Measurements from ENCODE around the gene AQP12B.
"Not testable (repeated sequence)": the region's sequence is repeated elsewhere in the genome, so short reads cannot be mapped to it uniquely, and the experiment has no call there.

AQP12B gene

GRCh38 chr2:240682431-240683224 lies at the start of gene AQP12B:
Gene AQP12B, minus strand, starts transcription at chr2:240682885. Its CDS starts 48 bp downstream, at chr2:240682837.
- not testable (repeated sequence) for DNase-seq (ENCODE audit: low spot score)

- no peak for DNase-seq (ENCODE audit: low spot score)
These were observed 49.5 kb upstream of the AQP12B start for GRCh38 chr2:240732184-240732583.

DNA sequence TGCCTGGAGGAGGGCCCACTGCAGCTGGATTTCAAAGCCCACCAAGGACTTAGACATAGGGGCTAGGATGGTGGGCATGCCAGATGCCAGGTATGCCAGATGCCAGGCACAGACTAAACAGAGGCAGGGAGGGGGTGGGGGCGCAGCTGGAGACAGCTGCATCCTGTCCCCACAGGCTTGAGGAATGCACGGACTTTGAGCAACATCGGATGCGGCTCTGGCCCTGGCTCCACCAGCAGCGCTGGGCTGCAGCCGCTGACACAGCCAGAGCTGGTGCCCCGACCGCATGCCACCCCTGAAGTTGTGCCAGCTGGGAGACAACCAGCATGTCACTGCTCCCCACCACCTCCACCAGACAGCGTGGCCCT lies 48.5 kb upstream of the AQP12B start:
- no peak for DNase-seq (ENCODE audit: low spot score)

- DNase-seq (ENCODE audit: low spot score), result no peak
These were observed 48.0 kb upstream of the AQP12B start for GRCh38 chr2:240730501-240731177.

DNA sequence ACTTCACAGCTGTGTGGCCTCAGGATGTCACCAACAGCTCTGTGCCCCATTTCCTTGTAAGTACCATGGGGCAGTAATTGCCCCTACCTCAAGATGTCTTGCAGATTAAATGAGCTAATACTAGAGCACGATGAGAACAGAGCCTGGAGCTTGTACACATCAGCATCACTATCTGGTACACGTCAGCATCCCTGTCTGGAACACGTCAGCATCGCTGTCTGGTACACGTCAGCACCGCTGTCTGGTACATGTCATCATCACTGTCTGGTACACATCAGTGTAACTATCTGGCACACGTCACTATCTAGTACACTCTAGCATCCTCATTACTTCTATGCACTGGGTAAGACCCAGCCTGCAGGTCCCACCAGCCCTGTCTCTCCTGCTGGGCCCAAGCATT lies 46.1 kb upstream of the AQP12B start:
- DNase-seq (ENCODE audit: low spot score), result no peak

GRCh38 chr2:240728361-240728760 lies 45.7 kb upstream of the AQP12B start:
- no peak for DNase-seq (ENCODE audit: low spot score)

- DNase-seq (ENCODE audit: low spot score), result no peak
These were observed 45.2 kb upstream of the AQP12B start for GRCh38 chr2:240727913-240728312.

GRCh38 chr2:240727439-240727838 lies 44.8 kb upstream of the AQP12B start:
- no peak for DNase-seq (ENCODE audit: low spot score)

DNA sequence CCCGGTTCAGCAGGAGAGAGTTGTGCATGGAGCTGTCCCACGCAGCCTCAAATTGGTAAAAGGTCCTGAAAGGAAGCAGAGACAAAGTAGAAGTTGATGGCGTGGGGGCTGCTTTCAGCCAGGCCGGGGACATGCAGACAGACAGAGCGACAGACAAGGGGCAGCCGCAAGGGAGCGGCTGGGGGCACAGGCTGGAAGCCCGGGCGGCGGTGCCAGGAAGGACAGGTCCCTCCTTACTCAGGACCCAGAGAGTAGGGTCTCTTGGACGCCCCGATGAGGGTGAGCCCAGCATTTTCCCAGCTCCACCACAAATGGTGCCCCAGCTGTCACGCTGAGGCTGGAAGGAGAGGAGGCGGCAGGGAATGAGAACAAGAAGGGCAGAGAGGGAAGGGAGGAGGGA lies 44.2 kb upstream of the AQP12B start:
- DNase-seq (ENCODE audit: low spot score), result no peak

- DNase-seq (ENCODE audit: low spot score), result no peak
These were observed 43.0 kb upstream of the AQP12B start for GRCh38 chr2:240725671-240726070.

- no peak for DNase-seq (ENCODE audit: low spot score)
These were observed 42.6 kb upstream of the AQP12B start for GRCh38 chr2:240725266-240725665.

DNA sequence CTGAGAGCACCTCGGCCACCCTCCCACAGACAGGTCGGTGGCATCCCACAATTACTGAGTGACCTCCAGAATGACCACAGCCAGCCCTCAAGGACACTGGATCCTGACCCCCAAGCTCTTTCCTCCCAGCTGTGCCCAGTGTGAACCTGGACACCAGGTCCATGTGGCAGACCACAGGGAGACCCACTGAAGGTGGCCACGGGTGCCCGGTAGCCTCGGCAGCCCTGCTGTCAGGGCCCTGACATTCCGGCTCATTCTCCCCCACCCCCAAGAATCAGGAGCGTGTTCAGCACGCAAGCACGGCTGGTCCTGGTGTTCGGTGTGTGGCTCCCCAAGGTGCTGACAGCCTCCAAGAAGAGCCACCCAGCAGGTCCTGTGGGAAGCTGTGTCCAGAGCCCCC lies 41.7 kb upstream of the AQP12B start:
- DNase-seq (ENCODE audit: low spot score), result no peak

DNA sequence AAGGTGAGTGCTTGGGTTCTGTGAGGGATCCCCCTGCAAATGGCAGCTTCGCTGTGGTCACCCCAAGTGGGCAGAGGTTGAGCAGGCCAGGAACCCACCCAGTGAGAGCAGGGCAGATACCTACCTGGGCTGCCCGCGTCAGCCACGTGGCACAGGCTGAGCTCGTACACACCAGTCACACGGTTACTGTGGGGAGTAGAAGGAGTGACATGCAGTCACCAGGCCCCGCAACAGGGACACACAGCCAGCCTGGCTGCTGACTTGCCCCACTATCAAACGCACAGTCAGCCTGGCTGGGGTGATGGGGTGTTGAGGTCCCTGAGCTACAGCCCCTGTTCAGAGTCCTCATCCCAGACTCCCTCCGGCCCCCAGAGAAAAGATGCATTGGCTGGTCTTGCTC lies 41.2 kb upstream of the AQP12B start:
- no peak for DNase-seq (ENCODE audit: low spot score)

DNA sequence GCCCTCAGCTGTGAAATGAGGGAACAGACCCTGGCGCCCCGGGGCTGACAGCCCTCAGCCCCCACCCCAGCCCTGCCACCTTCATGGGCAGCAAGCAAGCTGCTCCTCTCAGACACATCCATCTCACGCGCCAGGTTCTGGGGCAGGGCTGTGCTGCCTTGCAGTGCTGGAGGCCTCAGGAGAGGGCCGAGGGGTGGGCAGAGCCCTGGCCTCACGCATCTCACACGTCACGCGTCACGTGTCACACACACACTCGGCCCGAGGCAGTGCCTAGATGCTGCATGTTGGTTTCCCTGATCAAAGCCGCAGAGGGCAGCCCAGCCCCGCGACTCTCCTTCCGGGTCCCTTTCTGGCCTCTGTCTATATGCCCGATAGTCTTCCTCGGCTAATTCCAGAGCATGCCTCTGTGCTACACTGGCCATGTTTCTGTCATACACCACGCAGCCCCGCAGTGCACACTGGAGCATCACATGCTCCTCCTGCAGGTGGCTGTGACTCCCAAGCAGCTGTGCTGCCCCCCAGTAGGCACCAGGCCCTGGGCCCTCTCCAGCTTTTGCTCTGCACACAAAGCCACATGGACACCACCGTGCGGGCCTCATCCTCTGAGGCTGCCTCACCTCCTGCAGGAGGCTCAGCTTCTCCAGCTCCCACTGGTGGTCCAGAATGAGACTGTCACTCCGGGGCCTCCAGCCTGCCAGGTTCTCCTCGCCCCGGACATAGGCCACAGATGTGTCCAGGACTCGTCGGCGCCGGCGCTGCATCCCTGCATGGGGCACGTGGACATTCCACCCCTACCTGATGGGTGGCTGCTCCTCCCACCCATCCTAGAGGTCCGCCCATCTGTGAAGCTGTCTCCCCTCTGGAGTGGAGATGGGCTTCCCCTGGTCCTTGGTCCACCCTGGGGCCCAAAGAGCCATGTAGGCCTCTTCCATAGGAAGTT lies 40.4 kb upstream of the AQP12B start:
- DNase-seq (ENCODE audit: low spot score), result no peak

- no peak for DNase-seq (ENCODE audit: low spot score)
These were observed 39.7 kb upstream of the AQP12B start for GRCh38 chr2:240722376-240722775.

GRCh38 chr2:240721596-240722180 lies 39.0 kb upstream of the AQP12B start:
- DNase-seq (ENCODE audit: low spot score), result no peak

GRCh38 chr2:240720686-240721595 lies 38.3 kb upstream of the AQP12B start:
- DNase-seq (ENCODE audit: low spot score), result no peak

GRCh38 chr2:240719676-240720545 lies 37.2 kb upstream of the AQP12B start:
- no peak for DNase-seq (ENCODE audit: low spot score)

DNA sequence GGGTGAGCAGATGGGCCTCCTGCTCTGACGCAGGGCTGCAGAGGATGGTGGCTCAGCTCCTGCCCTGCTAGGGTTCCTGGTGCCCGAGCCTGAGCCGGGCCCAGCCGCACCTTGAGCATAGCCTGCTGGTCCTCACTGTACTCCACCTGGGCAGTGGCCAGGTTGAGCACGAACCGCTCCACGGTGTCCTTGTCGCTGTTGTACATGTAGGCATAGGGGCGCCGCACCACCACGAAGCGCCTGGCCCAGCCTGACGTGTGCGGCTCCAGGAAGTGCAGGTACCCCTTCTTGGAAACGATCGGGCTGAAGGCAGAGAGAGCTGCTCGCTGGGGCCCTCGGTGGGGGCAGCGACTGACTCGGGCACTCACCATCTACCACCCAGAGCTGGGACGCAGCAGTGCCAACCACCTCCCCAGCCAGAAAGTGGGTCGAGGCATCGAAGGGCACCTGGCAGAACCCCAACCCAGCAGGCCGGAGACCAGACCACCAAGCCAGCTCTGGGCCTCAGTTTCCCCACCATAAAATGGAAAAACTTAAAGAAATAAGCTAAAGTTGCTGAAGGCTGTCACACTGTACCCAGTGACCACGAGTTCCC lies 36.3 kb upstream of the AQP12B start:
- DNase-seq (ENCODE audit: low spot score), result no peak
